Motor neuron (in vitro differentiated cells): ENCODE results near the gene C19orf81. TPM values are rescaled to one million over a fixed set of nuclear protein-coding genes. Genes with fewer than 3 reads are reported as not detected.
"Not testable (repeated sequence)": the region's sequence is repeated elsewhere in the genome, so short reads cannot be mapped to it uniquely, and the experiment has no call there.

Experiments used
- ATAC-seq, 8 experiments: fragments of 200-7000 bp; cut with Tn5 transposase; replicated peaks in 6 of 8; 2 replicates each; pipeline ENCODE4 v1.8.0; 2021; ENCODE audit warnings: mild to moderate bottlenecking in 8 of 8, moderate library complexity in 8 of 8
- H3K27ac ChIP-seq, 2 donors: fragments of 250-450 bp; sonication (Bioruptor Pico); 2 replicates each; pipeline ENCODE4 v1.9.0; 2021; ENCODE audit warnings: antibody characterized with exemption in 2 of 2, mild to moderate bottlenecking in 2 of 2, moderate library complexity in 1 of 2
- H3K4me1 ChIP-seq, 2 donors: fragments of 250-450 bp; sonication (Bioruptor Pico); replicated peaks in 1 of 2; 2 replicates each; pipeline ENCODE4 v1.6.1; 2021; ENCODE audit warnings: antibody characterized with exemption in 2 of 2, mild to moderate bottlenecking in 2 of 2, moderate library complexity in 1 of 2
- H3K4me3 ChIP-seq, 5 donors: fragments of 250-450 bp; sonication (Bioruptor Pico); 2 replicates each; pipeline ENCODE4 v1.9.0; 2021; ENCODE audit warnings: antibody characterized with exemption in 5 of 5, mild to moderate bottlenecking in 5 of 5, moderate library complexity in 4 of 5
- WGBS, 10 experiments: fragments of 450-650 bp; shearing (Covaris generic); methylation state at CpG; one replicate each; pipeline ENCODE4 v1.0.0; 2022; 5-methylcytosine and 5-hydroxymethylcytosine counted together
- in situ Hi-C, 9 experiments: fragments of 400-800 bp; cut with MboI; loops; one replicate each; pipeline ENCODE4 v1.15.0; 2021; ENCODE audit warnings: low sequenced_read_pairs in 9 of 9, low pct_unique_long_range_greater_than_20kb in 2 of 9; ENCODE audit not compliant: unreplicated experiment in 9 of 9
- total RNA-seq, 8 experiments: library from RNA; unstranded; fragments of 300-600 nt; gene quantifications; 2 replicates each; pipeline versions ENCODE4 v1.2.3 to v1.2.4, GENCODE V29; 2022

Gene C19orf81
- total RNA-seq, 8 experiments from 2014 or later = 1.3 to 10.9 (median 6.4) TPM; not detected in 2

GRCh38 chr19:50618379-50618778, 30.9 kb upstream of the C19orf81 start:
- H3K4me1 ChIP-seq, H3K4me3 ChIP-seq, ATAC-seq, H3K27ac ChIP-seq, in situ Hi-C loops: not testable (repeated sequence)
- WGBS, 10 experiments = 83 to 92% methylated on average over 2 of the region's 5 CpGs; no CpG with 5 or more reads in 8 of the 10 experiments

- in situ Hi-C loops, ATAC-seq, H3K27ac ChIP-seq, H3K4me1 ChIP-seq, H3K4me3 ChIP-seq: not testable (repeated sequence)
- WGBS, 10 experiments = 20% methylated on average over 4 of the region's 5 CpGs; no CpG with 5 or more reads in 9 of the 10 experiments
These were observed 30.1 kb upstream of the C19orf81 start for GRCh38 chr19:50619184-50619583.

GRCh38 chr19:50620394-50620906, 28.8 kb upstream of the C19orf81 start:
- in situ Hi-C loops, H3K4me3 ChIP-seq, H3K27ac ChIP-seq, H3K4me1 ChIP-seq: not testable (repeated sequence)
- WGBS, 10 experiments = no CpG with 5 or more reads among the region's 5 CpGs
- ATAC-seq = peak in 5 of 8 experiments; percentile 35 to 96 (median 79)

GRCh38 chr19:50624949-50625600, 24.2 kb upstream of the C19orf81 start:
- in situ Hi-C loops = no loop called here
- no peak for ATAC-seq
- H3K4me3 ChIP-seq = no peak overlapping the region
- no peak overlapping the region for H3K27ac ChIP-seq
- WGBS, 10 experiments = 69 to 75% methylated on average over 7 of the region's 44 CpGs; no CpG with 5 or more reads in 8 of the 10 experiments
- H3K4me1 ChIP-seq = no peaks in the 10 kb centered on the region

GRCh38 chr19:50626011-50626410, 23.2 kb upstream of the C19orf81 start:
- Histone ChIP-seq H3K27ac (no peak overlapping the region), H3K4me3 (no peak overlapping the region), H3K4me1 (no peaks in the 10 kb centered on the region)
- no peak for ATAC-seq
- WGBS, 10 experiments = 13 to 100% (median 48%) methylated on average over 1 to 4 of the region's 4 CpGs; no CpG with 5 or more reads in 2 of the 10 experiments
- in situ Hi-C loops = no loop called here

GRCh38 chr19:50626795-50627194, 22.4 kb upstream of the C19orf81 start:
- Histone ChIP-seq H3K27ac (no peak overlapping the region), H3K4me3 (no peak overlapping the region), H3K4me1 (no peaks in the 10 kb centered on the region)
- peak in 3 of 8 experiments; percentile 29 to 90 (median 71) for ATAC-seq
- 0 to 67% (median 40%) methylated on average over 1 to 2 of the region's 4 CpGs; no CpG with 5 or more reads in 5 of the 10 experiments for WGBS, 10 experiments
- in situ Hi-C loops = no loop called here

GRCh38 chr19:50628146-50628545, 21.1 kb upstream of the C19orf81 start:
- WGBS, 10 experiments = 0 to 50% (median 34%) methylated on average over 1 to 3 of the region's 5 CpGs; no CpG with 5 or more reads in 6 of the 10 experiments
- Histone ChIP-seq H3K4me1 (no peaks in the 10 kb centered on the region), H3K4me3 (no peak overlapping the region), H3K27ac (no peak overlapping the region)
- in situ Hi-C loops = no loop called here
- no peak for ATAC-seq

- ATAC-seq = no peak
- H3K27ac ChIP-seq = no peak overlapping the region
- H3K4me1 ChIP-seq = no peaks in the 10 kb centered on the region
- H3K4me3 ChIP-seq = no peak overlapping the region
- in situ Hi-C loops = no loop called here
- WGBS, 10 experiments = 53 to 84% (median 60%) methylated on average over 1 to 7 of the region's 7 CpGs; no CpG with 5 or more reads in 1 of the 10 experiments
These were observed 20.7 kb upstream of the C19orf81 start for GRCh38 chr19:50628551-50628950.

- no peak overlapping the region for H3K4me3 ChIP-seq
These were observed 20.1 kb upstream of the C19orf81 start for GRCh38 chr19:50629194-50629593.

GRCh38 chr19:50629801-50630200, 19.4 kb upstream of the C19orf81 start:
- ATAC-seq = no peak
- 85% methylated on average over 4 of the region's 14 CpGs; no CpG with 5 or more reads in 9 of the 10 experiments for WGBS, 10 experiments
- in situ Hi-C loops = no loop called here

More at GRCh38 chr19:50629194-50629593, 20.1 kb upstream of the C19orf81 start:
- 88% methylated on average over 9 of the region's 20 CpGs; no CpG with 5 or more reads in 9 of the 10 experiments for WGBS, 10 experiments
- no peaks in the 10 kb centered on the region for H3K4me1 ChIP-seq
- H3K27ac ChIP-seq = no peak overlapping the region
- ATAC-seq = no peak
- in situ Hi-C loops = no loop called here

GRCh38 chr19:50632151-50632835, 17.0 kb upstream of the C19orf81 start:
- ATAC-seq = no peak
- WGBS, 10 experiments = 10 to 65% (median 50%) methylated on average over 1 to 6 of the region's 20 CpGs; no CpG with 5 or more reads in 4 of the 10 experiments
- Histone ChIP-seq H3K4me3 (no peak overlapping the region), H3K27ac (no peak overlapping the region), H3K4me1 (no peaks in the 10 kb centered on the region)
- in situ Hi-C loops = no loop called here

More at GRCh38 chr19:50629801-50630200, 19.4 kb upstream of the C19orf81 start:
- H3K27ac ChIP-seq = no peak overlapping the region
- H3K4me1 ChIP-seq = no peaks in the 10 kb centered on the region
- no peak overlapping the region for H3K4me3 ChIP-seq

- Histone ChIP-seq H3K4me3 (no peak overlapping the region), H3K4me1 (no peaks in the 10 kb centered on the region), H3K27ac (no peak overlapping the region)
- WGBS, 10 experiments = 0 to 33% (median 16%) methylated on average over 1 to 2 of the region's 2 CpGs; no CpG with 5 or more reads in 4 of the 10 experiments
- in situ Hi-C loops = no loop called here
- ATAC-seq = no peak
These were observed 15.9 kb upstream of the C19orf81 start for GRCh38 chr19:50633359-50633758.

- ATAC-seq = no peak
- Histone ChIP-seq H3K4me3 (no peak overlapping the region), H3K4me1 (no peaks in the 10 kb centered on the region), H3K27ac (no peak overlapping the region)
- in situ Hi-C loops = no loop called here
- 35 to 100% (median 76%) methylated on average over 1 to 2 of the region's 2 CpGs; no CpG with 5 or more reads in 4 of the 10 experiments for WGBS, 10 experiments
These were observed 15.3 kb upstream of the C19orf81 start for GRCh38 chr19:50633973-50634372.
